ENCODE data around the gene SYCE1. TPM values are rescaled to one million over a fixed set of nuclear protein-coding genes. Genes with fewer than 3 reads are reported as not detected.

The SYCE1 gene
- total RNA-seq, 2 donors from 2014 or later = not detected

DNA sequence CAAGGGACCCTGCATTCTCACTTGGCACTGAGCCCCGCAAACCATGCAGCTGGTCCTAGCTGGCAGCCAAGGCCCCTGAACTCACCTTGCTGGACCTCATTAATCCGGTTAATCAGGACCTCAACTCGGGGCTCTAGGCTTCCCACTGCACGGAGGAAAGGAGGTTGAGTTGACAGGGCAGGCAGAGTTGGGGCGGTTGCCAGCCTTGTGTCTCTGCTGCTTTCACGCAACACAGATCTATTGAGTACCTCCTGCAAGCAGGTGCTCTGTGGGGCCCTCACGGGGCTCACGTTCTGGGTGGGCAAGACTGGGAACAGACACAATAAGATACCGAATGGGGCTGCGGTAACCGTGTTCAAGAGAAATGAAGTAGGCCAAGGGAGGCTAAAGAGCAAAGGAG lies 6.2 kb downstream of the SYCE1 start:
- Histone ChIP-seq H3K27ac (ENCODE audit: low read depth, low read length) (no peak overlapping the region), H3K4me1 (ENCODE audit: control insufficient read depth, insufficient read depth, low read length) (no peaks in the 10 kb centered on the region), H3K36me3 (ENCODE audit: control insufficient read depth, insufficient read depth, low read length) (no peaks in the 10 kb centered on the region), H3K4me3 (ENCODE audit: low read length) (no peak overlapping the region), H3K27me3 (ENCODE audit: control insufficient read depth, insufficient read depth, low read length, poor library complexity, severe bottlenecking) (no peaks in the 10 kb centered on the region), H3K9me3 (ENCODE audit: control insufficient read depth, low read length) (peaks cover 53% of the 10 kb centered on the region), H3K9ac (ENCODE audit: extremely low read depth, low read length, poor library complexity, severe bottlenecking) (no peak overlapping the region)
- no peak for DNase-seq
- Mint-ChIP-seq H3K27me3 (ENCODE audit: insufficient read depth) (no peaks in the 10 kb centered on the region), H3K9me3 (peaks cover 96% of the 10 kb centered on the region), H3K27ac (no peak overlapping the region), H3K4me3 (no peak overlapping the region), H3K36me3 (ENCODE audit: low read depth) (peaks cover 3% of the 10 kb centered on the region), H3K4me1 (no peaks in the 10 kb centered on the region)
- TF ChIP-seq, protein P1, sequence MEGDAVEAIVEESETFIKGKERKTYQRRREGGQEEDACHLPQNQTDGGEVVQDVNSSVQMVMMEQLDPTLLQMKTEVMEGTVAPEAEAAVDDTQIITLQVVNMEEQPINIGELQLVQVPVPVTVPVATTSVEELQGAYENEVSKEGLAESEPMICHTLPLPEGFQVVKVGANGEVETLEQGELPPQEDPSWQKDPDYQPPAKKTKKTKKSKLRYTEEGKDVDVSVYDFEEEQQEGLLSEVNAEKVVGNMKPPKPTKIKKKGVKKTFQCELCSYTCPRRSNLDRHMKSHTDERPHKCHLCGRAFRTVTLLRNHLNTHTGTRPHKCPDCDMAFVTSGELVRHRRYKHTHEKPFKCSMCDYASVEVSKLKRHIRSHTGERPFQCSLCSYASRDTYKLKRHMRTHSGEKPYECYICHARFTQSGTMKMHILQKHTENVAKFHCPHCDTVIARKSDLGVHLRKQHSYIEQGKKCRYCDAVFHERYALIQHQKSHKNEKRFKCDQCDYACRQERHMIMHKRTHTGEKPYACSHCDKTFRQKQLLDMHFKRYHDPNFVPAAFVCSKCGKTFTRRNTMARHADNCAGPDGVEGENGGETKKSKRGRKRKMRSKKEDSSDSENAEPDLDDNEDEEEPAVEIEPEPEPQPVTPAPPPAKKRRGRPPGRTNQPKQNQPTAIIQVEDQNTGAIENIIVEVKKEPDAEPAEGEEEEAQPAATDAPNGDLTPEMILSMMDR (conservative IDR thresholded peaks at IDR 0.05) = no peak
- 71 to 79% methylated on average over 9 to 11 of the region's 11 CpGs for WGBS, 2 experiments (ENCODE audit: insufficient coverage in 1 of 2, insufficient read length in 1 of 2)

DNA sequence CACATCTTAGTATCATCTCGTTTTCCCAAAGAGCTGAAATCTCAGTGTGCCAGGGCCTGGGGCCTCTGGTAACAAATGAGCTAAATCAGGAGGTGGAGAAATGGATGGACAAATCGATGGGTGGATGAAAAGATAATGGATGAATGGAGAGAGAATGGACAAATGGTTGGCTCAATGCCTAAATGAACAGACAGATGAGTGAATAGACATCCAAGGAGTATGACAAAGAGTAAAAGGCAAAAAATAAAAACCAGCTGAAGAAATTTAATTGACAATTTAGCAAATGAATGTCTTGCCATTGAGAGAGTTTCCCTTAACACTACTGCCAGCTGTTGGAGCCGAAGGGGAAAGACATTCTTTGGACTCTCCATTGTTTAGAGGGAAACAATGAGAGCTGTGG lies 8.0 kb downstream of the SYCE1 start:
- WGBS, 2 experiments (ENCODE audit: insufficient coverage in 1 of 2, insufficient read length in 1 of 2) = 29 to 40% methylated on average over 2 to 3 of the region's 3 CpGs
- no peak overlapping the region for H3K4me3 ChIP-seq (ENCODE audit: low read length)
- no peak for DNase-seq
- H3K9me3 ChIP-seq (ENCODE audit: control insufficient read depth, low read length) = peaks cover 51% of the 10 kb centered on the region
- H3K4me1 ChIP-seq (ENCODE audit: control insufficient read depth, insufficient read depth, low read length) = no peaks in the 10 kb centered on the region
- no peak overlapping the region for H3K27ac ChIP-seq (ENCODE audit: low read depth, low read length)
- Mint-ChIP-seq H3K9me3 (peaks cover 96% of the 10 kb centered on the region), H3K27me3 (ENCODE audit: insufficient read depth) (no peaks in the 10 kb centered on the region), H3K4me1 (no peaks in the 10 kb centered on the region), H3K36me3 (ENCODE audit: low read depth) (peaks cover 3% of the 10 kb centered on the region), H3K27ac (no peak overlapping the region), H3K4me3 (no peak overlapping the region)
- TF ChIP-seq, protein P1 (conservative IDR thresholded peaks at IDR 0.05) = no peak
- no peak overlapping the region for H3K9ac ChIP-seq (ENCODE audit: extremely low read depth, low read length, poor library complexity, severe bottlenecking)
- H3K36me3 ChIP-seq (ENCODE audit: control insufficient read depth, insufficient read depth, low read length) = no peaks in the 10 kb centered on the region
- no peaks in the 10 kb centered on the region for H3K27me3 ChIP-seq (ENCODE audit: control insufficient read depth, insufficient read depth, low read length, poor library complexity, severe bottlenecking)

DNA sequence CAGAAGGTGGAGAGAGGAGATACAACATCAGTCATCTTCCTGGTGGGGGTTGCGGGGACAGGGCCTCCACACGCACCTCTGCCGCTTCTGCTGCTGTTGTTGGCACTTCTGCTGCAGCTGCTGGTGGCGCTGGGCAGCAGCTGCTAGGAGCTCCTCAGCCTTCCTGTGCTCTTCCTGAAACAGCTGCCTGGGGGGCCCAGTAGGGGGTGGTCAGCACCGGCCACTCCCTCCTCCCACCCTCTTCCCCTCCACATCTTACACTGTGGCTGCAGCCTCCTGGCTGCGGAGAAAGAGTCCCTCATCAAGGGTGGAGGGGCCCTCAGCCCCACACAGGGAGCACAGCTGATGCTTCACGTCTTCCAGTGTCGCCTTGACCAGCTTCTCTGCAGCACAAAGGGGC lies 9.9 kb downstream of the SYCE1 start:
- WGBS, 2 experiments (ENCODE audit: insufficient coverage in 1 of 2, insufficient read length in 1 of 2) = 60 to 70% methylated on average over 1 to 8 of the region's 8 CpGs
- H3K27ac Mint-ChIP-seq = no peak overlapping the region
- Histone ChIP-seq H3K36me3 (ENCODE audit: control insufficient read depth, insufficient read depth, low read length) (no peaks in the 10 kb centered on the region), H3K9ac (ENCODE audit: extremely low read depth, low read length, poor library complexity, severe bottlenecking) (no peak overlapping the region), H3K27ac (ENCODE audit: low read depth, low read length) (no peak overlapping the region), H3K27me3 (ENCODE audit: control insufficient read depth, insufficient read depth, low read length, poor library complexity, severe bottlenecking) (no peaks in the 10 kb centered on the region), H3K4me1 (ENCODE audit: control insufficient read depth, insufficient read depth, low read length) (no peaks in the 10 kb centered on the region), H3K4me3 (ENCODE audit: low read length) (no peak overlapping the region), H3K9me3 (ENCODE audit: control insufficient read depth, low read length) (peaks cover 47% of the 10 kb centered on the region)
- peaks cover 3% of the 10 kb centered on the region for H3K36me3 Mint-ChIP-seq (ENCODE audit: low read depth)
- no peak overlapping the region for H3K4me3 Mint-ChIP-seq
- DNase-seq = no peak
- no peaks in the 10 kb centered on the region for H3K27me3 Mint-ChIP-seq (ENCODE audit: insufficient read depth)
- TF ChIP-seq, protein P1 (conservative IDR thresholded peaks at IDR 0.05) = no peak
- H3K4me1 Mint-ChIP-seq = no peaks in the 10 kb centered on the region
- peaks cover 98% of the 10 kb centered on the region for H3K9me3 Mint-ChIP-seq
